Stimulated activated CD4-positive, alpha-beta T cell treated with anti-CD3 and anti-CD28 coated beads, Interleukin-2, amount 100 ng/mL, for 4 hours (primary cell): Measurements from ENCODE around the gene NR6A1.

Source experiments
- DNase-seq: peaks from one replicate; pipeline ENCODE4 v3.0.0-alpha.2; 2020; ENCODE audit warnings: low read depth

NR6A1 gene

DNA sequence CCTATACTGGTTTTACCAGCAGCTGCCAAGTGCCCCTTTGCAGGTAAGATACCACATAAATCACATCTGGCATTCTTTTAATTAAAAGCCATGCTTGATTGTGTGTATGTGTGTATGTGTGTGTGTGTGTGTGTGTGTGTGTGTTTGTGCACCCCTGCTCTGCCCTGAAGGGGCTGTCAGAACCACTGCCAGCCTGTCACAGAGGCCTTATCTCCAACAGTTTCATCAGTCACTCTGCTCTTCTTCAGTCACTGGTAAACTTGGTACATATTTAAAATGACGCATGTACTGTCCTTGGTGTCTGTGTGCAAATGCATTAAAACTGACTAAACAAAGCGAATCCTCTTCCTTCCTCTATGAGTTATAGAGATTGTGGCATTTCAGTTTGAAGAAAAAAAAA, 244.9 kb downstream of the NR6A1 start:
- no peak for DNase-seq

DNA sequence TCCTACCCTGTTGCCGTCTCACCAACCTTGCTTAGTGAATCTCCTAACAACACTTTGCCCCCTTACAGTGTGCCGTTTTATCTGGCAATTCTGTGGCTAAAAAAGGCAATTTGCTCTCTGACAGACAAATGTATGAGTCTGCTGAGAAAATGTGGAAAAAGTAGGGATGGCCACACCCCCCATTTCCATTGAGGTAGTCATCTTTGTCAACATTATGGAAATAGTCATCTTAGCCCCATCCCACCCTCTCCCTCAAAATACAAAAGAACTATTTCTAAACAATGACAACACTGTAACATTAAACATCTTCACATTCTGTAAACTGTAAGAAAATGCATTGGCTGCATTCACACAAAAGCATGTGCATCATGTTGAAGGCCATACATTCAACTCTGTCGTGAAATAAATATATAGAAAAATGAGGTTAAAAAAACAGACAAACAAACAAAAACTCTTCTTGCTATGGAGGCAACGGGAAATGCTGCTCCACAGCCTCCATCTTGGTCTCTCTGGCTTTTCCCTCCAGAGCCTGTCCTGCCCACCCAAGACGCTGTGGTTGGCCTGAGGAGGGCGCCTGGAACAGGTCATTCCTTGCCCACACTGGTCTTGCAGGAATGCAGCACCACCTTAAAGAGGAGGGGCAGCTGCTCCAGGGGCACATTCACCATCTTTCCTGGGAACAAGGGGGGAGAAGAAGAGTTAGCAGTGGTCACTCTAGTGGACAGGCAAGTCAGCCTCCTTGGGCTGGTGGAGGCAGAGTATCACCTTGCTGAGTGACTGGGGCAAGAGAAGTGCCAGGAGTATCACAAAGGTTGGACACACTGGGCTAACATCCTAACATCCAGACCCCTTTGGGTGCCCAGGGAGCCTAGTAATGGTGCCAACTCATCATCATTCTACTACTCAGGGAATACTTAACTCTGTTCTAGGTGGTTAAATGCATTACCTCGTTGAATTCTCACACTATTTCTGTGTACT, 248.7 kb downstream of the NR6A1 start:
- no peak for DNase-seq

DNA sequence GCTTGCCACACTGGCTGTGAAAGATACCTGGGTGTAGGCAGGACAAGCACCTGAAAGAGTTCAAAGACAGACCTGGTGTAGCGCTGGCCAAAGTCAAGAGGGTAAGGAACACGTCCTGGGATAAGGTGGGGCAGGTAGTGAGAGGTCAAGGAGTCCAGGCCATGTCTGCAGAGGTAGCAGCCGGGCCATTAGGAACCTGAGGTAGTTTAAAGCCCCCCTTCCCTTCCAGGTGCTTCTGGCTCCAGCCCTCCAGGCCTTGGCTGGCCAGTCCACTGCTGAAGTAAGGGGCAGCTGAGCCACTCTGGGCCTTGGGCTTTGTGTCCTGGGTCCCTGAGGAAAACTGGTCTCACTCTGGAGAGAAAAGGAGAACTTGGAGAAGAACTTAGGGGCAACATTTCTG, 250.0 kb downstream of the NR6A1 start:
- no peak for DNase-seq

DNA sequence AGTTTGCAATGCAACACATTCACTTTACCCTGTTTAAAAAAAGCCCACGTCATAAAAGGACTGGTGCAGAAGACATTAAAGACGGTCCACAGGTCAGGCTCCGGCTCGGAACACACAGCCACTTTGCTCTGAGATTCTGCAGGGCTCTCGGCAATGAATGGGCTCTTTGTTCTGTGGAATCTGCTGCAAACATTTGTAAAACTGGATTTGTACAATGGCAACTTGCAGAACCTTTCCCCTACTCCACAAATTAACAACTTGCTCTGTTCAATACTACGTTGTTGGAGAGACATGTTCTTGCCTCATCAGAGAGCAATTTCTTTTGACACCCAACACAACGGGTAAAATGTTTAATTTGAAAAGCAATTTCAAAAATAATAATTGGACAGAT, 250.9 kb downstream of the NR6A1 start:
- DNase-seq: no peak

DNA sequence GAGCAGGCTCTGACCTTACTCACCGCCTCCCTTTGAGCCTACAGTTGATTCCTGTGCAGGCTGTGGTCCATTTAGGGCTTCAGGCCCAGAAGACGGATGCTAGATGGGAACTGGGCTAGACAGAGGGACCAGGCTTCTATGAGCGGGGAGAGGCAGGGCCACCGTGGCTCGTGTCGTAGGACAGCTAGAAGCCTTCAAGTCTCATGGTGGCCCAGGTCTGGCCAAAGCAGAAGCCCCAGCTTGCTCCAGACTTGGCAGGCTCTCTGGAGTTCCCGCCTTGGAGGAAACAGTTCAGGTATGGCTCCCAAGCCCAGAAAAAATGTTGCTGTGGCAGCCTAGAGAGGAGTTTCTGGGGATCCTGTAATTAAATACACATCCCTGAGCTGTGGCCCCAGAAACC, 253.0 kb downstream of the NR6A1 start:
- no peak for DNase-seq

DNA sequence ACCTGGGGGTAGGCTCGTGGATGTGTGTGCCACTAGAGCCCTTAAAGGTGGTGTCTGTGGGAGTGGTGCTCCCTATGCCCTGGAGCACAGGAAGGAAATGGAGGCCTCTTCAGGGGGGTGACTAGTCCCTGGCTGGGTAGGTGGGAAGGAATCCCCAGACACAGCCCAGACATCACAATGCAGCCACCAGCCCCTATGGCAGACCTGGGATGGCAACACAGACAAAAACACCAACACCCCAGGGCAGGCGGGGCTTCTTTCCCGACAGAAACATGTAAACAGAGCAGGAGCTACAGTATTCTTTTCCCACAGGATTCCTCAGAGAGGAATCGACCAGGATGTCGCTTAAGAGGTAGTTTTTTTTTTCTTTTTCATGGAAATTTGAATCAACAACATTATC, 253.5 kb downstream of the NR6A1 start:
- DNase-seq: no peak

DNA sequence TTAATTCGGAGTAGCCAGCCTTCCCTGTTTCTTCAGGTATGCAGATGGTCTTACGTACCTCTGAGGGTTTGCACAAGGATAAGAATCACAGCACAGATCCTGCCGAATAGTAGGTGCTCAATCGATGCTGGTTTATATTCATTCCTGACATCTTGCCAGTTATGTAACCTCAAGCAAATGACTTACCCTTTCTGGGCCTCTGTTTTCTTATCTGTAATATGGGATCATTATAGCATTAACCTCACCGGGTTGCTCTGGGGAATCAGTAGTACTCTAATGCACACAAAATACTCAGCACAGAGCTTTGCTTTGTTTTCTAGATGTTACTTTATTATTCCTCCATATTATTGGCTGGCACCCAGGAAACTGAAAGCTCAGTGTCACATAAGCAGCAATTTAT, 256.2 kb downstream of the NR6A1 start:
- no peak for DNase-seq

DNA sequence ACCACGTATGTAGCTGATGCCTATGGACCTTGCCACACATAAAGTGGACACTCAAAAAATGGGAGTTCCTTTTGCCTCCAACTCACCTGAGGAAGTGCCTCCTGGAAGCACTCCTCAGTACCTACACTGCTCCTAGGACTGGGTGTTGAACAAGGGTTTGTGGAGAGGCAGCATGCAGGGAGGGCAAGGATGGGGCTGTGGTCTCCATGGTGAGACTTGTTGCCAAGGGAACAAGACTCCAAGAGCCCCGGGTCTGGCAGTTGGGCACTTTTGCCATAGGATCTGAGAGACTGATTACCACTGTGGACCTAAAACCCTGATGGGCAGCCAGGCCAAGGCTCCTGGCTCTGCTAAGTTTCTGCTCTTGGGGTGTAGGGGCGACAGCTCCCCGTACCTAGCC, 257.0 kb downstream of the NR6A1 start:
- DNase-seq: no peak

DNA sequence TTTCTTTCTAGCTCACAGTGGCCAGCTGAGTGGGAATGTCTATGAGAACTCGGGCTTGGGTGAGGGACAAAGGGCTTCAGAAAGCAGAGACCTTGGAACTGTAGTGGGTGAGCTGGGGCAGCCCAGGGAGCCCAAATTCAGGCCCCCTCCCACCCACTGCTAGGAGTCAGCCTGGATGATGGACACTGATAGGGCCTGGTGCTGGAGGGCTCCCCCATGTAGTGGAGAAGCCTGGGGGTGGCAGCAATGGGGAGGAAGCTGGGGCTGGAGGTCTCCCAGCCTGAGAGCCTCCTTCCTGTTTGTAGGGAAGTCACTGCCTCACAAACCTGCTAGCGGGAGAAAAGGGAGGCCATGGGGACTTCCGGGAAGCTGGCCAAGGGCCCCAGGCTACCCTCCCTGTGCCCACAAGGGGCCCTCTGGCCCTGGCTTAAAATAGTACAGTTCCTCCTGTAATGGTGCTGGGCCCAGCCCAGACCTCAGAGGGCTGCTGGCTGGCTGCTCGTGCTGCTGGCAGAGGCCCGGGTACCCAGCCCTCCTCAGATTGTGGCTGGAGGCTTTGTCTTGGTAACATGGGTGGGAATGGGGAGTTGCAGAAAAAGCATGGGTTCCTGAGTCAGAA, 257.6 kb downstream of the NR6A1 start:
- DNase-seq: no peak

DNA sequence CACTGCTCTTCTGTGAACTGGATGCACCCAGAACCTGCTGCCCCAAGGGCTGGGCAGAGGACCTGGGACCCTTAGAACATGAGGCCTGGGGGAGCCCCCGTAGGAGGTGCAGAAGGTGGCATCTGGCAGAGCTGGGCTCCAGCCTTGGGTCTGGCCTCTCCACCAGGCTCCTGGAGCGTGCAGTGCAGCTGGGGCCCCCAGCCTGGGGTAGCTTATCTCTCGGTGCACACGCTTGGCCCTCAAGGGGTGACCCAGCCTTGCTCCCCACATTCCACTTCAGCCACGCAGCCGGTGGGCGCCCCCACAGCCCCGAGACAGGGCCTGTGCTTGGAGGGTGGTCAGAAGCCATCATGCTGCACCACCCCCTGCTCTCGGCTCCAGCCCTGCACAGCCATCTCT, 258.3 kb downstream of the NR6A1 start:
- no peak for DNase-seq

DNA sequence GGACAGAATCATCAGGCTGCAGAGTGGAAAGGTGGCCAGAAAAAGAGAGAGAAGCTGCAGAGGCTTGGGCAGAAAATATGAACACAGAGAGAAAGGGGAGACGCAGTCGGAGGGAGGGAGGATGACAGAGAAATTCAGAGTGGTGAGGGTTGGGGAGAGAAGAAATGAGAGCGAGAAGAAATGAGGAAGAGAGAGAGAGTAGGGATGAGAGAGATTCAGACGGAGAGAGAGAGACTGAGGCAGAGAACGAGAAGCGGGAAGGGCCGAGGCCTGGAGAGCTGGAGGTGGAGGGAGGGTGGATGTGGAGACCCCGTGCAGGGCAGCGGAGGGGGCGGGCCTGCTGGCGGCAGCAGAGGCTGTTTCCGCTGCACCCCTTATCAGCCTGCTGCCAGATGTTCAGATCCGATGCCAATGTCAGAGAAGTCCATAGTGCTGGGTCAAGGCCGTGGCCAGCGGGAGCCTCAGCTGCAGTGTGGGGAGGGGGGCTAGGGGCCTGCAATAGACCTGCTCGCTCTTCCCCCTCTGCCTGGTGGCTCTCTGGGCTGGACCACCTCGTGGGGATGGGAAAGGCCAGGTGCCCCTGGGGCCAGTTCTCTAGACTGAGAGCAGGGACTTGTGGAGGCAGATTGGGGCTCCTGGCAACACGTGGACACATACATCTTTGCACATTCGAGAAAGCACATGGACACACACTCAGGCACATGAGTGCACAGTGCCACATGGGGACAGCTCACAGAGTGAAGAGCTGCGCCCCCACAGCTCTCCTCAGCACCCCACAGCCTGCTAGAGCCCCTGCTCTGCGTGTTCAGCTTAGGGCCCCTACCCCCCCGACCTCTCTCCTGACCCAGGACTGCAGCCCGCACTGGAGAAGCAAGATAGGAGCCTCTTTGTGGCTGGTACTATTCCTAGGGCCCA, 259.0 kb downstream of the NR6A1 start:
- DNase-seq: no peak

DNA sequence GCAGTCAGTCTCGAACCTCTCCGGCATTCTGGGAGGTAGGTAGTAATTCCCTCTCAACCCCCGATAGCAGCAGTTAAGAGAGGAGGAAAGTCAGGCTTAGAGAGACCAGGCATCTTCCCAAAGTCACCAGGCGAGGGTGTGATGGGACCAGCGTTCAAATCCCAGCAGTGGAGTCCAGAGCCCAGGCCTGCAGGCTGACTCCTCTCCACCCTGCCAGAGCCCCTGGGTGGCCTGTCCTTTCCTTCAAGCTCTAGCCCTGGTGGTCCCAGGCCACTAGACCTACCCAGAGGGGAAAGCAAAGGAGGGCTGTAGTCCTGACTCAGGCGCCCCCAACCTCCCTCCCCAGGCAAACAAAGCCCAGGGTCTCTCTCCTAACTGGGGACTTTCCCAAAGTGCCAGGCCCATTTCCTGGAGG, 259.7 kb downstream of the NR6A1 start:
- no peak for DNase-seq

DNA sequence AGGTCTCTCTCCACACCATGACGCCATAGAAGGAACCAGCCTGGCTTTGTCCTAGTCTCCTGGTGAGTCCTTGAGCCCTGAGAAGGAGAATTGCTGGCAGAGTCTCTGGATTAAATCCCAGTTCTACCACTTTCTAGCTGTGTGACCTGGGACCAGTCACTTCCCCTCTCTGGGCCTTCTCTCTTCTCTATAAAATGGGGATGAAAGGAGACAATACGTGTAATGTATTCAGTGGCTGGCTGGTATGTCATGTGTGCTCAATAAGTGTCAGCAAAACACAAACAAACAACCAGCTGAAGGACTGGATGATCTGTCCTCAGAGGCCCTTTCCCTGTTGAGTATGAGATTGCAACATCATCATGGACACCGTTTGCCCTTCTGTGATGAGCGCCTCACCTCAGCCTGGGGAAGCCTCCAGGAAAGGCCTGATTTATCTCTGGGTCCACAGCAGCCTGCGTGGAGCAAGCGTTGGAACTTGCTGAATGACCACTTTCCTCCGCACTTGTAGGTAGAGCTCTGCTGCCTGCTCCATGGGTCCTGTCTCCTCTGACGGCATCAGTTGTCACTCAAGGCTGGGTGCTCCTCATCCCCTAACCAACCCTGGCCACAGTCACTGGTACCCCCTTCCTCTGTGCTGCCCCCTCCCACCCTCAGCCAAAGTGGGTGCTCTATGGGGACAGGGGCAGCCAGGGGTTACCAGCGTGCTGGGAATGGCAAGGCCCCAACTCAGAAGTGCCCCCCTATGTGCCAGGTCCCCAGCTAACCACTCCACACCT, 260.3 kb downstream of the NR6A1 start:
- DNase-seq: no peak

DNA sequence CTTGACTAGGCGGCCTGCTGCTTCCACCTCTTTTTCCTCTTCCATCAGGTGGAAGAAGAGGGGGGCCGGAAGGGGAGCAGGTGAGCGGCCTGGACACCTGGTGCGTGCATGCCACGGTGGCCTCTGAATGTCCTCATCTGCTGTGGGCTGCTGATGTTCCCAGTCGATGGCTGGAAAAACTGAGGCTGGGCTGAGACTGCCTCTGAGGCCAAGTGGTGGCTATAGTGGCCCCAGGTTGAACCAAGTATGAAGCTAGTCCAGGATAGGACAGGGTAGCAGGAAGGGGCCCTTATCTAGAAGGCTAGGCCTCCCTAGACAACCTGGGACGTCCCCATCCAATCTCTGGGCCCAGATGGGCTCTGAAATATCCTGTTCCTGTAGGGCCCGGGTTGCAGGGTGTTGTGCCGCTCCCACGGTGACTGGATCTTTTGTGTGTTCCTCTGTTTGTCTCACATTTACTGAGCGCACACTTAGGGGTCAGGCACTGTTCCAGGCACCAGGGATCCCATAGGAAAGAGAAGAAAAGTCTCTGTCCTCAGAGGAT, 263.2 kb downstream of the NR6A1 start:
- no peak for DNase-seq

DNA sequence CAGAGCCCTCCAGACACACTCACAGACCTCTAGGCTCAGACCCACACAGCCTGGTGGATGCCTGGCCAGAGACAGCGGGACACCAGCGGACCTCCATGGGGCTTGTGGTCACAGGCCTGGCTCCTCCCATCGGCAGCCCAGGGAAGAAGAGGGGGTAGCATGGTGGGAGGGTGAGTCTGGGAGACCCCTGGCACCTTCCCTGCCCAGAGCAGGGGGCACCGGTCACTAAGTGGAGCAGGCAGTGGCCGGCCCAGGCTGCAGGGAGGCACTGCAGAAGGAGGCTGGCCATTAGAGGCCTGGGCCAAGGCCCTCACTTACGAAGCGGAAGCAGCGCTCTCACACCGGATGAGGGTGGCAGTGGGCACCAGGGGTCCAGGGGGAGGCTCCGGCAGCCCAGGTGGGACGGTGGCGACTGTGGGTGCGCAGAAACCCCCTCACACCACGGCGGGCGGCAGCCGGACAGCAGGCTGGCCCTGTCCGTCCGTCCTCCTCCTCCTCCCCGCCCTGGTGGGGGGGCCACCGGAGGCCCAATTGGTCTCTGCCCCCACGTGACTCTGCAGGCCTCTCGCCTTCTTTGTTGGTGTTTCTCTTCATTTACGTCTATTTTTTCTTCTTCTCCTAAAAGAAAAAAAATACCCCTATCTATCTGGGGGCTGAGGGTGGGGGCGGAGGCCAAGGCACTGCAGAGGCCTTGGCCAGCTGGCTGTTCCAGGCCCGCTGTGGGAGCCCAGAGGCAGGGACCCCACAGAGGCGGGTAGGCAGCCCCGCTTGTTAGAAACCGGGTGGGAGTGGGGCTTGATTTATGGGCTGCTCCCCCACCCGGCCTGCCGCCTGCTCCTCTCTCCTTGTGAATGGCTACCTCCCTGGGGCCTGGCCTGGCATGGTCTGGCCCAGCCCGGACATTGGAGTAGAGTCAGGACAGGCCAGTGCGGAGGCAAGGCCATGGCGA, 263.9 kb downstream of the NR6A1 start, which contains the start of gene NR5A1:
Gene NR5A1, minus strand, starts transcription at position 469 of the 949 bp plus-strand sequence. CDS start 4,004 bp downstream, outside the sequence.
- no peak for DNase-seq

DNA sequence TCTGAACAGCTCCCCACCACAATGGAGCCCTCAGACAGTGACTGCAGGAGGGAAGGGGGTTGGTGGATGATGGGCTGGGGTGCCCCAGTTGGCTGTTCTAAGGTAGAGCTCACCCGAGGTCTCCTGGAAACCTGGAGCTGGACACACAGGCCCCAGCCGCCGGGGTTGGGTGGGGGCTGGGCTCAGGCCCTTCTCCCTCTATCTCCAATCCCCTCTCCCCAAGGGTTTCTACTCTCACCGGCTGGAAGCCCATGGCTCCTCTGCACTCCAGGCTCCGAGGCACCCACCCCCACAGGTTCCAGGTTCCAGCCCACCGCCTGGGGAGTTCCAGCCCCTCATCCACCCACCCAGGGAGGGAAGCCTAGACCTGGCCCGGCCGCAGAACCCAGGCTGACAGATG, 264.7 kb downstream of the NR6A1 start:
- DNase-seq: no peak

DNA sequence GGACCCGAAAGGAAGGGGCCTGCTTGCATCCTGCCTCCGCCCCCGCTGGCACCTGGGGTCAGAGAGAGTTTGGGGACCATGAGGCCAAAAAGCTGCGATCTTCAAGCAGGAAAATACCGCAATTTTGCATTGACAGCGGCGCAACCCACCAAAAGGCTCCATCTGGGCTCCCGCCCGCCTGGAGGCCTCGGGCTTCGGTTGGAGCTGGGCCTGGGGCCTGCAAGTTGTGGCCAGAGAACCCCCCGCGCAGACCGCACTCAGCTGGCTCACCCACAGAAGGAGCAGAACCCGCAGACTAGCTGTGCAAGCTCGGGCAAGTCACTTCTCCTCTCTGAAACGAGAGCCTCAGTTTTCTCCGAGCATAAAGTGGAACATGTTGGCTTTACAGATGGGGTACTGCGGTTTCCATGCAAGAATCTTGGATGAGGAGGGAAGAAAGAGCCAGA, 265.2 kb downstream of the NR6A1 start:
- no peak for DNase-seq

DNA sequence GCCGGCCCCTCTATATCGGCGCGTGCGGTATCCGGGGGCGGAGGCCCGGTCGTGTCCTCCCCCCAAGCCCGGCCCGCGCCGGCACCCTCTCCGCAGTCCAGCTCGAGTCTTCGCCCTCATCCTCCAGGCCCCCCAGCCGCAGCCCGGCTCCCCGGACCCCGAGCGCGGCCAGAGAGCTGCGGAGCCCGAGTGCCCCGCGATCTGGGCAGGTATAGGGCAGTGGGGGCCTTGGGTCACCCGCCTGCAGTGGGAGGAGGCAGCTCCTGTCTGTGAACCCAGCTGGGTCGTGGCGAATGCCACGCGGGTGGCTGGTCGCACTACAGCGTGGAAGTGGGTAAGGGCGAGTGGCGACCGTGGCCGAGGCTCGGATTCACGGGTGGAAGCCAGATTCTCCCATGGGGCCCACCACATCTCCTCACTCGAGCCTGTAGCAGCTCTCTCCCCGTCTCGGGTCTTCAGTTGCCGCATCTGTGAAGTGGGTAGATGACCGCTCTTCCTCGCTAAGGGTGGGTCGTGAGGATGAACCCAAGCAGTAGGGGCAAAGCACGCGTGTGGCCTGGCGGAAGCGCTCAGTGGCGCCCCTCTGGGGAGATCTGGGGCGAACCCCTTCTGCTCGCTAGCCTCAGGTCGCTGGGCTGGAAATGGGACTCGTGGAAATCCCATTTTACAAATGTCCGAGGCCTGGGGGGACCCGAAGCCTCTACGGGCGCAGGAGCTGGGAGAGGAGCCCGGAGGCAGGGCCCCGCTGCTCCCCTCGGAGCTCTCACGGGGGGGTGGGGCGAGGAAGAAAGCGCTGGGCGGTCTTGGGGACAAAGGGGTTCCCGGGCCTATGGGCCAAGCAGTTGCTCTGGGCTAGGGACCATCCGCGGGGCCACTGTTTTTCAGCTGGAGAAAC, 265.9 kb downstream of the NR6A1 start:
- no peak for DNase-seq

DNA sequence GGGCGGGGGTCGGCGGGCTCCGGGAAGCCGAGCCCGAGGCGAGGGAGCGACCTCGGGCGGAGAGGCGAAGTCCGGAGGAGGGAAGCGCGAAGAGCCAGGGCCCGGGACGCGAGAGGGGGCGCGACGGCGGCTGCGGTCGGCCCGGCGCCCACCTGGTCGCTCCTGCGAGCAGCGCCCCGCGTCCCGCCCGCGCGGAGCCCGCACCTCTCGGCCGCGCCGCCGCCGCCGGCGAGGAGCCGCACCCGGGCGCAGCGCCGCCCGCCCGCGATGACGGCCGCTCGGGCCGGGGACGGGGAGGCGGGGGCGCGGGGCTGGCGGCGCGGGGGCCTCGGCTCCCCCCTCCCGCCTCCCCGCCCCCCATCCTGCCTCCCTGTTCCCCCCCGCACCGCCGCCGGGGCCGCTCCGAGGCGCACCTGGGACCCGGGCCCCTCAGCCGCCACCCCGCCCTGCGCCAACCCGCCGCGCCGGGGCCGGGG, 266.5 kb downstream of the NR6A1 start:
- DNase-seq: no peak
